Nephron progenitor cell (in vitro differentiated cells): ENCODE data around the gene TMEM207.

Experiments used
- DNase-seq: peaks from one replicate; pipeline ENCODE4 v3.0.0; 2021
- H3K27ac Mint-ChIP-seq: 2 replicates; pipeline ENCODE4 v1.8.0; 2021; ENCODE audit warnings: mild to moderate bottlenecking, moderate library complexity, mixed read lengths
- H3K27me3 Mint-ChIP-seq: 2 replicates; pipeline ENCODE4 v1.8.0; 2021; ENCODE audit warnings: mild to moderate bottlenecking, low read depth, mixed read lengths; ENCODE audit not compliant: poor library complexity
- H3K36me3 Mint-ChIP-seq: 2 replicates; pipeline ENCODE4 v1.8.0; 2021; ENCODE audit warnings: low read depth, mixed read lengths
- H3K4me1 Mint-ChIP-seq: 2 replicates; pipeline ENCODE4 v1.8.0; 2021; ENCODE audit warnings: mixed read lengths
- H3K4me3 Mint-ChIP-seq: 2 replicates; pipeline ENCODE4 v1.8.0; 2021; ENCODE audit warnings: mild to moderate bottlenecking, moderate library complexity, mixed read lengths
- H3K9me3 Mint-ChIP-seq: 2 replicates; pipeline ENCODE4 v1.8.0; 2021; ENCODE audit warnings: mild to moderate bottlenecking, moderate library complexity, mixed read lengths
- CTCF ChIP-seq: fragments of 200-600 bp; sonication (generic); IDR thresholded peaks from 2 replicates; pipeline ENCODE4 v1.5.0; 2021; ENCODE audit warnings: antibody characterized with exemption

TMEM207 gene

DNA sequence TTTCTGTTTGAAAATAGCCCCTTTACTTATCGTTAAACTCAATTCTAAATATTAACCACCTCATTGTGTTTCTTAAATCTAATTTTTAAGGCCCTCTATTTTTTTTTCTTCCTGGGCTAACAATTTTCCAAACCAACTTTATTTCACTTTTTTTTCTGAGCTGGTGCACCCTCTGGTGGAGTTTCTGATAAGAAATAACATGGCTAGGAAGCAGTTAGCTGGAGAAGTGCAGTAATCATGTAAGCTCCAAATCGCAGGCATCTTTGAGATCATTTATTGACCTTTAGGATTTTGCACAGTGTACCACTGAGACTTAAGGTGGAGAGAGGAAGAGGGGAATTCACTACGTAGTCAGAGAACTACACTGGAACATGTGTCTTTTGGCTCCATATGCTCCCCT is 6.4 kb downstream of the TMEM207 start:
- no peak for TF ChIP-seq CTCF
- H3K27ac Mint-ChIP-seq: no peak overlapping the region
- DNase-seq: no peak
- H3K9me3 Mint-ChIP-seq: no peaks in the 10 kb centered on the region
- H3K4me3 Mint-ChIP-seq: no peak overlapping the region
- peaks cover 4% of the 10 kb centered on the region for H3K27me3 Mint-ChIP-seq
- H3K4me1 Mint-ChIP-seq: no peaks in the 10 kb centered on the region
- no peaks in the 10 kb centered on the region for H3K36me3 Mint-ChIP-seq

- Mint-ChIP-seq H3K4me1 (no peaks in the 10 kb centered on the region), H3K36me3 (no peaks in the 10 kb centered on the region), H3K4me3 (no peak overlapping the region), H3K27me3 (peaks cover 4% of the 10 kb centered on the region), H3K27ac (no peak overlapping the region), H3K9me3 (no peaks in the 10 kb centered on the region)
- no peak for DNase-seq
- TF ChIP-seq CTCF: no peak
Measured at GRCh38 chr3:190442240-190442639, 7.5 kb downstream of the TMEM207 start.

DNA sequence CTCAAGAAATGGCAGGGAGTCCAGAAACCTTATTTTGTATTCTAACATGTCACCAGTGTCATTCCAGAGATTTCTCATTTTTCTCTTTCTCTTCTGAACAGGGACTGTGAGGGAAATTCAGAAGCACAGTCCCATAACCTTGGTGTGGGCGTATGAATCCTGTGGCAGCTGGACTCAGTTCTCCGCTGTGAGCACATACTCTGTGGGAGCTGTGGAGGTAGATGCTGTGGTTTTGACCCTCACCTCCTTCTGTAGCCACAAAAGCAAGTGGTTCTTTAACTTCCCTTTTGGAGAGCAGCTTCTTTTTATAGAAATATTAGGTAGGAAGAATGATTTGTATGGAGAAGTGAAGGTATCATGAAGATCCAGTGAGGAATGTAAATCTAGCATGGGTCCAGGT is 13.4 kb downstream of the TMEM207 start:
- no peak overlapping the region for H3K4me3 Mint-ChIP-seq
- H3K27ac Mint-ChIP-seq: no peak overlapping the region
- no peak for DNase-seq
- H3K27me3 Mint-ChIP-seq: peaks cover 4% of the 10 kb centered on the region
- TF ChIP-seq CTCF: no peak
- H3K36me3 Mint-ChIP-seq: no peaks in the 10 kb centered on the region
- H3K9me3 Mint-ChIP-seq: peaks cover 22% of the 10 kb centered on the region
- no peaks in the 10 kb centered on the region for H3K4me1 Mint-ChIP-seq

DNA sequence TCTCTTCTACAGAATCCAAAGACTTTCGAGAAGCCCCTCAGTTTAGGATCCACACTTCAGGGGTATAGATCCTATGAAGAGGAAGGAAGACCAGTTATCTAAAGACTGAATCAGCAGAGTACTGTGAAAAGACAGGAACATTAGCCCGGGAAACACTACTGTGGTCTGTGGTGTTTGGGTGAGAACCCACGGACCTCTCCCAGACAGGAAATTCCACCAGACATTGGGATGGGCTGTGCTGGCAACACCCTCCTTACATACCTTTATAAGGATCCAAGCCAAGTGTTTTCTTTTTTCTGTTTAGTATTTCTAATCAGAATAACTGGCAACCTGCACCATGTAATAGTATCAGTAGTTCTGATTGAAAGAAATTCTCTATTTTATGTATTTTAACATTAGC is 14.1 kb downstream of the TMEM207 start:
- TF ChIP-seq CTCF: no peak
- Mint-ChIP-seq H3K27ac (no peak overlapping the region), H3K4me1 (no peaks in the 10 kb centered on the region), H3K9me3 (peaks cover 22% of the 10 kb centered on the region), H3K27me3 (peaks cover 4% of the 10 kb centered on the region), H3K4me3 (no peak overlapping the region), H3K36me3 (no peaks in the 10 kb centered on the region)
- no peak for DNase-seq

DNA sequence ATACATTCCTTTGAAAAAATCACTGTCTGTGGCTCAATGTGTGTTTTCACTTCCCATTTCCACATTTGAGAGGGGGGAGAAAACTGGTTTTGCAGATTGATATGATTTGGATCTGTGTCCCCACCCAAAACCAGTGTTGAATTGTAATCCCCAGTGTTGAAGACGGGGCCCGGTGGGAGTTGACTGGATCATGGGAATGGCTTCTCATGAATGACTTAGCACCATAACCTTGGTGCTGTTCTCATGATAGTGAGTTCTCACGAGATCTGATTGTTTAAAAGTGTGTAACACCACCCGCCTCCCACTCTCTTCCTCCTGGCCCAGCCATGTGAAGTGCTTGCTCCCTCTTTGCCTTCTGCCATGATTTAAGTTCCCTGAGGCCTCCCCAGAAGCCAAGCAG is 16.1 kb downstream of the TMEM207 start:
- Mint-ChIP-seq H3K27me3 (peaks cover 4% of the 10 kb centered on the region), H3K27ac (no peak overlapping the region)
- no peak for TF ChIP-seq CTCF

DNA sequence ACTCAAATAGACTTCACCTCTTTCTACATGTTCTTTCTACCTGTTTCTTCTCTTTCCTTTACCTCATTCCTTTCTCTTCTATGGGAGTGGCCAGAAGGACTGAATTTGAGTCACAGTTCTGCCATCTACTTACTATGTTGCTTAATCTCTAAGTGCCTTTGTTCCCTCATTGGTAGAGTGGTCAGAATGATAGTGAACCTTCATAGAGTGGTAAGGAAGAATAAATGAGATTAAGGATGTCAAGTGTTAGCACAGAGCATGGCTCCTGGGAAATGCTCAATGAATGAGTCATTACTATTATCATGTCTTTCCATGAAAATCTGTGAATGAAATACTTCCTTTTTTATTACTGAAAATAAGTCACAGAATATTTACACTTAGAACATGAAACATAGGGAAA is 17.5 kb downstream of the TMEM207 start:
- Mint-ChIP-seq H3K27ac (no peak overlapping the region), H3K9me3 (peaks cover 22% of the 10 kb centered on the region), H3K27me3 (peaks cover 4% of the 10 kb centered on the region), H3K4me3 (no peak overlapping the region), H3K4me1 (no peaks in the 10 kb centered on the region), H3K36me3 (no peaks in the 10 kb centered on the region)
- TF ChIP-seq CTCF: no peak
- DNase-seq: no peak

More for the DNA sequence above, 16.1 kb downstream of the TMEM207 start:
- Mint-ChIP-seq H3K4me1 (no peaks in the 10 kb centered on the region), H3K4me3 (no peak overlapping the region), H3K9me3 (peaks cover 22% of the 10 kb centered on the region), H3K36me3 (no peaks in the 10 kb centered on the region)
- no peak for DNase-seq
